Esophagus squamous epithelium (tissue), 4 donors: Measurements from ENCODE around the gene PRAC1.

Experiments used
- POLR2A ChIP-seq, 4 donors: fragments of 450-650 bp; IDR thresholded peaks; one replicate each; pipeline ENCODE4 v1.6.1; 2017; ENCODE audit warnings: antibody characterized with exemption in 4 of 4, mild to moderate bottlenecking in 4 of 4, moderate library complexity in 3 of 4
- TF ChIP-seq, protein P1 (sequence below), 6 experiments: fragments of 450-650 bp in 4 of 6; fragments of 200-600 bp in 2 of 6; sonication (generic) in 2 of 6; IDR thresholded peaks; one replicate each; pipeline ENCODE4 v1.5.1; 2016 to 2019; ENCODE audit warnings: antibody characterized with exemption in 6 of 6, mild to moderate bottlenecking in 4 of 6, moderate library complexity in 4 of 6

DNA sequence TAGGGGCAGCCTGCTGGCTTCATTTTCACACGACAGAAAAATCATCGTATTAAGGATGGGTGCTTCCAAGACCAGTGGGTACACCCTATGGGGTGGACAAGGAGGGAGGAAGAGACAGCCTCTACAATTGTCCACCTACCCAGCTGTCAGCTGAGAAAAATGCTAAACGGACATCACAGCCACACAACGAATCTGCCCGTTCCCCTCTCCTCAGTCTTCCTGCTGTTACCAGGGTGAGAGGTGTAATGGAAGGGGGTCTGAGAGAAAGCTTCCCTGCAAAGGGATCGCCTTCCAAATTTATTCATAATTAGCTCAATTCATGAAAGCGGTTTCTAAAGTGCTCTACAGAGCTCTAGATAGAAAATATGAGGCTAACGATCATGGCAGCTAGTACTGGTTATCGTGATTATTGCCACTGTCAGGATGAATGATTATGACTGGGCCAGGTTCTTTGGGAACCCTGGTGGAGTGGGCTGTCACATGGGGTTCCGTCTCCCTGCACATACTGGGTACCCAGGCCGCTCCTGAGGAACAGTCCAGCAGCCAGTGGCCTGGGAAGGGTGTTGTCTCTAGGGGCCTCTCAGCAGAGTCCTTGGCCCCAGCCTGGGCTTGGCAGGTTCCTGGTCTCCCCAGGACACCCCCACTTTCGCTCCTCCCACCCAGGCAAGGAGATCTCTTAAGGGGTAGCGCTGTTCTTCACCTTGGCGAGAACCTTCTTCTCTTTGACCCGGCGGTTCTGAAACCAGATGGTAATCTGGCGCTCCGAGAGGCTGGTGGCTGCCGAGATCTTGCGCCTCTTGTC is 4.0 kb upstream of the PRAC1 start:
- TF ChIP-seq, protein P1, sequence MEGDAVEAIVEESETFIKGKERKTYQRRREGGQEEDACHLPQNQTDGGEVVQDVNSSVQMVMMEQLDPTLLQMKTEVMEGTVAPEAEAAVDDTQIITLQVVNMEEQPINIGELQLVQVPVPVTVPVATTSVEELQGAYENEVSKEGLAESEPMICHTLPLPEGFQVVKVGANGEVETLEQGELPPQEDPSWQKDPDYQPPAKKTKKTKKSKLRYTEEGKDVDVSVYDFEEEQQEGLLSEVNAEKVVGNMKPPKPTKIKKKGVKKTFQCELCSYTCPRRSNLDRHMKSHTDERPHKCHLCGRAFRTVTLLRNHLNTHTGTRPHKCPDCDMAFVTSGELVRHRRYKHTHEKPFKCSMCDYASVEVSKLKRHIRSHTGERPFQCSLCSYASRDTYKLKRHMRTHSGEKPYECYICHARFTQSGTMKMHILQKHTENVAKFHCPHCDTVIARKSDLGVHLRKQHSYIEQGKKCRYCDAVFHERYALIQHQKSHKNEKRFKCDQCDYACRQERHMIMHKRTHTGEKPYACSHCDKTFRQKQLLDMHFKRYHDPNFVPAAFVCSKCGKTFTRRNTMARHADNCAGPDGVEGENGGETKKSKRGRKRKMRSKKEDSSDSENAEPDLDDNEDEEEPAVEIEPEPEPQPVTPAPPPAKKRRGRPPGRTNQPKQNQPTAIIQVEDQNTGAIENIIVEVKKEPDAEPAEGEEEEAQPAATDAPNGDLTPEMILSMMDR (IDR thresholded peaks at IDR 0.05) = no peak
- TF ChIP-seq POLR2A (IDR thresholded peaks at IDR 0.05) = no peak
